Activated CD4-positive, CD25-positive, alpha-beta regulatory T cell treated with anti-CD3 and anti-CD28 coated beads, Interleukin-2, amount 50 U/mL, for 16 hours (primary cell): Measurements from ENCODE around the gene COL4A2.

Experiments
- DNase-seq: peaks from one replicate; pipeline ENCODE4 v3.0.0-alpha.2; 2020; ENCODE audit warnings: low read depth, low spot score

Gene COL4A2

DNA sequence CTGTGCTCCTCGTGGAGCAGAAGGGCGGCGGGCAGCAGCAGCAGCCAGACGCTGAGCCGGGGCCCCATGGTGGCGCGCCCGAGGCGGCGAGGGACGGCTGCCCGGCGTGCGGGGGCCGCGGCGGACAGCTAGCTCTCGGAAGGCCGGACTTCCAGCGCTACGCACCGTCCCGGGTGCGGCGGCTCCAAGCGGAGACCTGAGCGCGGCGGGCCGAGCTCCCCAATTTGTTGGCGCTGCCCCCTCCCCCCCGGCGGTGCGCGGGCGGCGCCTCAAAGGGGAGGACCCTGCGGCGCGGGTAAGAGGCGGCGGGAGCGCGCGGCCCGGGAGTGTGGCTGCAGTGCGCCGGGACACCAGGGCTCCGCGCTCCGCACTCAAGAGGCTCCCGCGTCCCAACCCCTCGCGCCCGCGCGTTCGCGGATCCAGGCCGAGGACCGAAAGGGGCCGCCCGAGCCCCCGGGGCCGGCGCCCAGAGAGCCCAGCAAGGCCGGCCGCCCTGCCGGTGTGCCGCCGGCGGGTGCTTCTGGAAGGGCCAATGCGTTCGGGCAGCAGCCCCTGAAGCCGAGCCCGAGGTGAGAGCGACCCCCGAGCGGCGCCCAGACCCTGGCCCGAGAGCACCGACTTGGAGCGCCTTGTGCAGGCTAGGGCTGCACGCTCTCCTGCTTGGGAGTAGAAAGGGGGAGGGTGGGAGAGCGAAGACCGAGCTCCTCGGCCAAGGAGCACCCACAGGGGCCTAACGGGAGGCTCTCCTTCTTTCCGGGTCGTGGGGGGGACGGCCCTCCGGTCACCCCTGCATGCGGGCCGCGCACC is at the start of gene COL4A2, which contains the start of gene COL4A1:
Gene COL4A2, plus strand, starts transcription at position 325 of the 807 bp plus-strand sequence. CDS start 620 bp downstream, outside the sequence.
Gene COL4A1, minus strand, starts transcription at position 198 of the 807 bp plus-strand sequence. Its CDS starts 130 bp downstream, at position 68.
- no peak for DNase-seq

- no peak for DNase-seq
These were observed 49.7 kb upstream of the COL4A2 start for GRCh38 chr13:110257408-110257807.

DNA sequence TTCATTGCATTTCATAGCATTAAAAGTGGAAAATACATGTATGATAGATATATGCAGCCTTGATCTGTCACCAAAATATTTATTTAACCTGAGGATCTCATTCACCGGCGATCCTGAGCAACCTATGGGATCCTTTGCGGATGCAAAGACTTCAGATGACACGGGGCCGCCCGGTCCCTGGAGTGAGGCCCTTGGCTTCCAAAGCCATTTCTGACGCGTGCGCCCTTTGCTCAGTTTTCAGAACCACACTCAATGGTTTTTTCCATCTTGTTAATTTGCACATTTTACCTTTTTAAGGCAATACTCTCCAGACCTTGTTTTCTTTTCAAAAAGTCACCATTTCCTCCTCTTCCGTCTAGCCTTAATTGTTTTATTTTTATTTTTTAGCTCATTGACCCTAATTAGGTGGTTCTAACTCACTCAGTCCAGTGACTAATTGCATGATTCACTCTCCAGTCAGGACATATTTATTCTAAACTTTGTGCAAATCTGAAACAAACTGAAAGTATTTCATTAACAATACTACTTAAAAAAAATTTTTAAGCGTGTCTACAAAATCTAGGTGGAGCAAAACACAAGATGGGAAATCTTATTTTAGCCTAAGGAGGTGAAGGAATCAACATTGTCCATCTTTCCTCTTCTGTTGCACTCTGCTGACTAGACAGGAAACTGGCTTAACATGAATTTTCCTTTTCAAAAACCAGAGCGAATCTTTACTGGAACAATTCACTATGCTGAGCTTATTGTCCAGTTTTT is 48.0 kb upstream of the COL4A2 start:
- no peak for DNase-seq

DNA sequence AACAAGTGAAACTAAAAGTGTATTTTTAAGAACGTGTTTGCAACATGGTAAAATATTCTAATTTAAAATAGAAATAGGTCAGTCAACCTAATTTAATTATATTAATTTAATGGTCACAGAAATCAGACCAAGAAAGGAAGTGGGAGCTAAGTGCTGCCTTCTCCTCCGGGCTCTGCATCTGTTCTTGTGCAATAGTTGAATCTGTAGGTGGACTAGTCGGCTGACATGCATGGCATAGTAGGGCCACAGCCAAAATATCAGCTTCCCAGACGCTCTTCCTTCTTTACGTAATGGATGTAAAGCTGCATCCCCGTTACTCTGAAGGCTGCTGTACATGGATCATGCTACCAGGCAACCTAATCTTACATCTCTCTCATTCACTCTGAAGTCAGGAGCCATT is 47.4 kb upstream of the COL4A2 start:
- DNase-seq: no peak

- DNase-seq: no peak
These were observed 45.7 kb upstream of the COL4A2 start for GRCh38 chr13:110261166-110262081.

DNA sequence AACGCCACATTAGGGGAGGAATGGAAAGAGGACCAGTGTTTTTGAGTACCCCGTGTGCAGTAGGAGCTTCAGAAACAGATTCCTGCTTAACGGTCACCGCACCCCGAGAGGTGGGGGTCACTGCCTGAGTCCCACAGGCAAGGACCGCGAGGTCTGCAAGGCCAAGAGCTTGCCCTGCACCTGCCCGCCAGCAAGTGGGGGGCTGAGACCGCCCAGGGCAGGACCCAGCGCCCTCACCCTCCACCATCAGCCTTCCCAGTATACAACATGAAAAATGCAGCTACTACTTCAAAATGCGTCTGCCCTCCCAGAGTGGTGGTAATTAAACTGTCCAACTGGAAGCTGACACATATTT is 45.0 kb upstream of the COL4A2 start:
- no peak for DNase-seq

DNA sequence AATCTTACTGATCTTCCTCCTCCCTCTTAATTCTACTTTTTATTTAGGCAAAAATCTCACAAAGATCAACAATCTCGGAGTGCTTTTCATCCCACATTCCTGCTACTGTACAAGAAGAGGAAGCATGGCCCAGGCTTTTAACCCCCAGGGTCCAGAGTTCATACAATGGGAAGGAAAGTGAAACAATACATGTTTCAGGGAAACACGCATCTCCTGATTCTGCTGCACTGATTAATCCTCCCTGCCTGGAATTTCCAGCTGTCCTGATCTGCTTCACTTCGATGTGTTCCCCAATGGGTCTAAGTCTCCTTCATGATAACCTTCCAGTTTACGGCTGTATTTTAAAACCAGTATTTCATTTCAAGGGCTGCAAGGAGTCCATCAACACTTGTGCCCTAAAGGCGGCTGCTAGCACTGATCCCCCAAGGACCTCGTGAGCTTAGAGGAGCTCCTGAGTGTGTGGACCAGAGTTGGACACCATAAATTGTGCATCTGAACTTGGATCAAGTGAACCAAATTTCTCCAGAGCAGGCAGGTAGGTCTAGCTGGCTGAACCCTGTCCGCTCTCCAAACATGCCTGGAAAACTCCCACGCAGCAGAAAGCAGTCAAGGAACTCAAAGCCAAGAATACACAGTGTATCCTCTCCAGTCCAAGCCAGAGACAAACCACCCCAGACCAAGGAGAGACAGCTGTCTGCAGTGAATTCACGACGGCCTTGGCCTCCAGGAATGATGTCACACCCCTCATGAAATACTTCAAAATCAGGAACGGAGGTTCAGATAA is 44.4 kb upstream of the COL4A2 start:
- DNase-seq: no peak

GRCh38 chr13:110263404-110263803 is 43.7 kb upstream of the COL4A2 start:
- DNase-seq: no peak

DNA sequence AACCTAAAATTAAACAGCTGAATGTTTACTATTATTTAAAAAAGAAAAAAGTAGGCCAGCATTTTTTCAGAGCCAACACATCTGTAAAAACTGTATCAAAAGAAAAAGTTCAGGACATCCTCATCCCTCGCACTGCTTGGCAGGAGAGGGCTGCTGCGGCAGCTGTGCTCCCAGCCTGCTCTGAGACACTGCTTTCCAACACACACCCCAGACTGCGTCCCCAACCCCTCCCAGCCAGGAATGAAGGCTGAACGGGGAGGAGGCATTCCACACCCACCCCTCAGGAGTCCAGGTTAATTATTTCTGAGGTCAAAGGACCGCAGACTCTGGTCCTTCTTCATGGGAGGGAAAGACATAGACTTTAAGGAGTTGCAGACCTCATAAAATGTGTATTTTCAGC is 43.2 kb upstream of the COL4A2 start:
- no peak for DNase-seq

- DNase-seq: no peak
These were observed 42.3 kb upstream of the COL4A2 start for GRCh38 chr13:110264685-110265275.

DNA sequence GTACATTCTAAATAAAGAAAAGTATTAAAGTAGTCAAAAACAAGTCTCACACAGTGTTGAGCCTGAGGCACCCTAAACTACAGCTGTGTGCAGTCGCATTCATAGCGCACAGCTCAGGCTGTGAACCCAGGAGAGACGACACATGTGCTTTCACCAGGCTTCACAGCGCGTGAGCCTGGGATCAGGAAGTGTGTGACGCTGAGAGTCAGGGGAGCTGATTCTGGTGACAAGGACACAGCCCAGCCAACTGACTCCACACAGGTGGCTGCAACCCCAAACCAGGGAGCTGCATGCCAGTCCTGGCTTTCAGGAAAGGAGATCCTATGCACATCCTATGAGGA is 41.8 kb upstream of the COL4A2 start:
- DNase-seq: no peak

- no peak for DNase-seq
These were observed 41.2 kb upstream of the COL4A2 start for GRCh38 chr13:110265682-110266430.

GRCh38 chr13:110266431-110266809 is 40.7 kb upstream of the COL4A2 start:
- no peak for DNase-seq

GRCh38 chr13:110266983-110267382 is 40.1 kb upstream of the COL4A2 start:
- no peak for DNase-seq

DNA sequence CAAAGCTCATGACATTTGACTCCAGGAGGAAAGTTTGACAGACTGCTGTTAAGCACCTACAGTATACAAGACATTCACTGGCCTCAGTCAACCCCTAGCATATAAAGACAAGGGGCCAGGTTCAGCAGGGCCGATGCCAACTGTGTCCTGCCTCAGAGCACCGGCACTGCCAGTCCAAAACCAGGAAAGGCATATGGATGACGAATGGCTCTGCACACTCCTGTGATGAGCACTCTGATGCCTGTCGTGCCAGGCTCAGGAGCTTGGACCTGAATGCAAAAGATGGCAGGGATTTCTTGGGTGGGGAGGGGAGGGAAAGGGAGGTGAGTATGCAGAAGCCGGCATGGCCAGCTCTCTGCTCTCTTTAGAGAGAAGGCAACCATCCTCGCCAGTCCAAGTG is 39.0 kb upstream of the COL4A2 start:
- no peak for DNase-seq

DNA sequence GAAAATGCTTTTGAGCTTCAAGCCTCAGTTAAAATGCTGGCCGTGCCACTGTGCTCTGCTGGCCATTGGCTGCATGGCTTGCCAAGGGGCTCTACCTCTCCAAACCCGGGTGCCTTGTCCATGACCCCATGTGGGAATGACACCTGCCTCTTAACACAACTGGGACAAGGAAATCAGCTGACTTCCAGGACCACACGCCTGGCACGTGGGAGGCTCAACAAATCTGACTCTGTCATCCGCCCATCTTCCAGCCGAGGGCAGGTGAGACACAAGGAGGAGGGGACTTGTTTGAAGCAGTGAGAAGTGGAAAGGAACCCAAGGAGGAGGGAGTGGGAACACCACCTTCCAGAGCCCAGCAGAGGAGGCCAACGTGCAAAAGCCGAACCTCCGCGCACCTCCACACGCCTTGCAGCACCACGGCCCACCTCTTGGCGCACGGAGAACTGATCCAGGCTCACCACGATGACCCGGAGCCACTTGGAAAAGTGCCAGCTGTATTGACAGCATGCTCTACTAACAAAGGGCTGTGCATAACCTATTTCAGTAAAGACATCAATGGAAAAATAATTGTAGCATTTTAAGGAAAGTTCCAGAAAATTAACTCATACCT is 38.4 kb upstream of the COL4A2 start:
- DNase-seq: no peak

DNA sequence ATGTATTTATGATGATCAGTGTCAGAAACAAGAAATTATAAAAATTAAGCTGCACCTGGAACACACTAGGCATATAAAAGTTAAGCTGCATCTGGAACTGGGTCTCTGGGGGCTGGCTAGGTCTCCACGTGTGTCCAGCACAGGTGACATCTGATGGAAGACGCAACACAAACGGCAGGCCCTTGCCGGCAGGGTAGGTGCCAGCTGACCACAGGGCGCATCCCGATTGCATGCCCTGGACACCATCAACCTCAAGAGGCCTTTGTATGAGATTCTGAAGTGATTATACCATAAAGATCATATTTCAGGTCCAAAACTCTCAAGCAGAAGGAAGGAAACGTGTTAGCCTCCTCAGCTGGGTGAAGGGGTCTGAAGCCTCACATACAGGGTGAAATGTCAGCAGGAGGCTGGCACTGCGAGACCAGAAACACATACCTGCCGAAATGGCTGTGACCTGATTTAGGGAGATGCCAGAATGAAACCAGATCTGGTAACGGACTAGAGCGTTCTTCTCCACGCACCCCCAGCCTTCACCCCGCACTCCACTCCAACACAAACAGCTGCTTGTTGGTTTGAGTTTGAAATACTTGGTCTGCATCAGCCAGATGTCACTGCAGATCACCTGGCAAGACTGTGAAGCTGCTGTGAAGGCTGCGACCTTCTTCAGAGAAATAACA is 37.4 kb upstream of the COL4A2 start:
- no peak for DNase-seq

DNA sequence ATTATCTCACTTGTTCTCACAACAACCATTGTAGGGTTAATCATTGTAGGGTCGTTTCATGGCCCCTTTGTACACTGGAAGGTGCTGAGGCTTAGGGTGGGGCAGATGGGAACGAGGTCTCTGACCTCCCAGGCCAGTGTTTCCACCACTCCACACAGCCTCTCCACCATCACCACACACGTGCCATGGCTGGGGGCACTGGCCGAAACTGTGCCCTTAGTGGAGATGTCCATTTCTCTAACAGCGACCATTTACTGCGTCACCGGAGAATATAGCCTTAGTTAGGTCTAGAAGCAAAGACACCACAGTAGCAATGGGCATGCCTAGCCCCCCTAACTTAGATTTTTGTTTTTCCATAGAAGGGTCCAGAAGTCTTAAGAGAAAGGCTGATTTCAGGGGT is 36.6 kb upstream of the COL4A2 start:
- no peak for DNase-seq

DNA sequence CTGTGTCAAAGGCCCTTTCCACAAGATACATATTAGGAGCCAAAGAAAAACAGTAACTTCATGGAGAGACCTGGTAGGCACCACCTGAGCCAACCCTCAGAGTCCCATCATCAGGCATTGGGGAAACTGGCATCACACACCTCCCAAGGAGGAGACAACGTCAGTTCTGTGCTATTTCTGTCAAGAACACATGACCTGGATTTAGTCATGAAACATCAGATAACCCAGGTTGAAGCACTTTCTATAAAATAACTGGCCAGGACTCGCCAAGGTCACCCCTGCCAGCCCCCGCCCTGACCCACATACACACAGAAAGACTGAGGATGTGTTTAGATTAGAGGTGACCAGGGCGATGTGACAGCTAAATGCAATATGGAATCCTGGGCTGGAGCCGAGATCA is 35.8 kb upstream of the COL4A2 start:
- no peak for DNase-seq
